Neural cell (in vitro differentiated cells): ENCODE results near the gene TBC1D14. TPM values are rescaled to one million over a fixed set of nuclear protein-coding genes. Genes with fewer than 3 reads are reported as not detected.

Experiments
- H2AFZ ChIP-seq: fragments of 200-600, 300-800 bp; sonication (generic), shearing (Covaris generic); 2 replicates; pipeline ENCODE4 v1.6.0; 2014; ENCODE audit warnings: low read depth, mild to moderate bottlenecking, antibody characterized with exemption, low read length, moderate library complexity
- H3F3A ChIP-seq: fragments of 200-600 bp; shearing (Covaris generic); 2 replicates; pipeline ENCODE4 v1.6.1; 2016; ENCODE audit warnings: mild to moderate bottlenecking, moderate library complexity, mixed read lengths, antibody characterized with exemption, low read length; ENCODE audit not compliant: insufficient read depth, poor library complexity, severe bottlenecking
- H3K27ac ChIP-seq: fragments of 200-600, 300-800 bp; sonication (generic), shearing (Covaris generic); 2 replicates; pipeline ENCODE4 v1.5.1; 2014; ENCODE audit warnings: mild to moderate bottlenecking, low read length, moderate library complexity
- H3K27me3 ChIP-seq: fragments of 300-800, 200-600 bp; sonication (generic), shearing (Covaris generic); 2 replicates; pipeline ENCODE4 v1.6.0; 2014; ENCODE audit warnings: mild to moderate bottlenecking, low read depth, low read length, moderate library complexity; ENCODE audit not compliant: insufficient read depth
- H3K36me3 ChIP-seq: fragments of 300-800, 200-600 bp; sonication (generic), shearing (Covaris generic); 2 replicates; pipeline ENCODE4 v1.5.1; 2014; ENCODE audit warnings: mild to moderate bottlenecking, antibody characterized with exemption, low read length, moderate library complexity; ENCODE audit not compliant: insufficient read depth
- H3K4me2 ChIP-seq: fragments of 300-800, 200-600 bp; sonication (generic), shearing (Covaris generic); 2 replicates; pipeline ENCODE4 v1.6.0; 2014; ENCODE audit warnings: mild to moderate bottlenecking, low read length
- H3K4me3 ChIP-seq: fragments of 300-800, 200-600 bp; sonication (generic), shearing (Covaris generic); 2 replicates; pipeline ENCODE4 v1.5.1; 2014; ENCODE audit warnings: mild to moderate bottlenecking, low read length, moderate library complexity
- H3K79me2 ChIP-seq: fragments of 200-600 bp; shearing (Covaris generic); replicated peaks from 2 replicates; pipeline ENCODE4 v1.6.0; 2014; ENCODE audit warnings: mild to moderate bottlenecking, low read length, moderate library complexity; ENCODE audit not compliant: insufficient read depth
- H3K9ac ChIP-seq: fragments of 300-800, 200-600 bp; sonication (generic), shearing (Covaris generic); 2 replicates; pipeline ENCODE4 v1.6.1; 2016; ENCODE audit warnings: mild to moderate bottlenecking, low read length, mixed read lengths
- H3K9me2 ChIP-seq: fragments of 200-600 bp; shearing (Covaris generic); 2 replicates; pipeline ENCODE4 v1.6.1; 2016; ENCODE audit warnings: mild to moderate bottlenecking, low read length, mixed read lengths; ENCODE audit not compliant: insufficient read depth
- H3K9me3 ChIP-seq: fragments of 200-600, 300-800 bp; sonication (generic), shearing (Covaris generic); 2 replicates; pipeline ENCODE4 v1.6.1; 2016; ENCODE audit warnings: mild to moderate bottlenecking, mixed run types, low read length, moderate library complexity, mixed read lengths
- H4K20me1 ChIP-seq: fragments of 200-600 bp; shearing (Covaris generic); 2 replicates; pipeline ENCODE4 v1.6.1; 2016; ENCODE audit warnings: mild to moderate bottlenecking, mixed run types; ENCODE audit not compliant: insufficient read depth
- CTCF ChIP-seq: fragments of 450-650 bp; IDR thresholded peaks from 2 replicates; pipeline ENCODE4 v1.5.1; 2014; ENCODE audit warnings: antibody characterized with exemption, mild to moderate bottlenecking, moderate library complexity; ENCODE audit not compliant: poor library complexity, severe bottlenecking
- EP300 ChIP-seq: fragments of 450-650 bp; conservative IDR thresholded peaks from 2 replicates; pipeline ENCODE4 v1.6.1; 2014; ENCODE audit warnings: antibody characterized with exemption, mild to moderate bottlenecking, moderate library complexity; ENCODE audit not compliant: poor library complexity, severe bottlenecking
- EZH2 ChIP-seq: fragments of 200-600, 300-800 bp; shearing (Covaris generic), sonication (generic); IDR thresholded peaks from 2 replicates; pipeline ENCODE4 v1.6.1; 2014; ENCODE audit warnings: antibody characterized with exemption, low read length, borderline replicate concordance, mild to moderate bottlenecking; ENCODE audit not compliant: insufficient read depth, poor library complexity, severe bottlenecking
- MXI1 ChIP-seq: fragments of 450-650 bp; conservative IDR thresholded peaks from 2 replicates; pipeline ENCODE4 v1.6.1; 2014; ENCODE audit warnings: antibody characterized with exemption, mild to moderate bottlenecking; ENCODE audit not compliant: poor library complexity, severe bottlenecking
- POLR2AphosphoS5 ChIP-seq: IDR thresholded peaks from 2 replicates; pipeline ENCODE4 v1.6.1; 2012
- RAD21 ChIP-seq: fragments of 450-650 bp; conservative IDR thresholded peaks from 2 replicates; pipeline ENCODE4 v1.6.1; 2014; ENCODE audit warnings: antibody characterized with exemption, mild to moderate bottlenecking, moderate library complexity
- REST ChIP-seq: IDR thresholded peaks from 2 replicates; pipeline ENCODE4 v1.6.1; 2012; ENCODE audit warnings: borderline replicate concordance
- SMC3 ChIP-seq: fragments of 450-650 bp; conservative IDR thresholded peaks from 2 replicates; pipeline ENCODE4 v1.6.1; 2014; ENCODE audit warnings: antibody characterized with exemption, mild to moderate bottlenecking, moderate library complexity; ENCODE audit not compliant: poor library complexity
- TAF1 ChIP-seq: IDR thresholded peaks from 2 replicates; pipeline ENCODE4 v1.6.1; 2012; ENCODE audit warnings: low read depth
- polyA plus RNA-seq: library from polyadenylated mRNA; depleted of rRNA; stranded (reverse); fragments of >200 nt; gene quantifications from 2 replicates; pipeline ENCODE4 v1.2.3, GENCODE V29; 2014

Gene TBC1D14
- polyA plus RNA-seq, 1 donor from 2014 or later, result 125 TPM

GRCh38 chr4:6984612-6985425 lies 75.2 kb downstream of the TBC1D14 start:
- Histone ChIP-seq H3K36me3 (no peaks in the 10 kb centered on the region), H3K4me3 (peak overlapping the region; percentile 99), H4K20me1 (no peaks in the 10 kb centered on the region), H3K79me2 (peaks cover 22% of the 10 kb centered on the region), H3F3A (no peaks in the 10 kb centered on the region), H3K27me3 (no peaks in the 10 kb centered on the region), H3K9me3 (no peaks in the 10 kb centered on the region), H2AFZ (no peak overlapping the region), H3K9ac (no peak overlapping the region), H3K4me2 (no peak overlapping the region), H3K27ac (no peak overlapping the region), H3K9me2 (no peaks in the 10 kb centered on the region)
- no peak for TF ChIP-seq EZH2
- TF ChIP-seq POLR2AphosphoS5, result no peak
- no peak for TF ChIP-seq SMC3
- TF ChIP-seq MXI1, result no peak
- TF ChIP-seq CTCF, result no peak
- no peak for TF ChIP-seq TAF1
- no peak for TF ChIP-seq EP300
- no peak for TF ChIP-seq RAD21
- no peak for TF ChIP-seq REST

- H2AFZ ChIP-seq, result peak overlapping the region; percentile 80
- no peaks in the 10 kb centered on the region for H3K9me2 ChIP-seq
- H3K79me2 ChIP-seq, result peaks cover 36% of the 10 kb centered on the region
Measured at GRCh38 chr4:6986072-6986780, 76.6 kb downstream of the TBC1D14 start.

More at GRCh38 chr4:6986072-6986780, 76.6 kb downstream of the TBC1D14 start:
- Histone ChIP-seq H3K4me2 (peak overlapping the region; percentile 70), H3F3A (no peaks in the 10 kb centered on the region), H3K9me3 (no peaks in the 10 kb centered on the region), H4K20me1 (no peaks in the 10 kb centered on the region), H3K4me3 (peak overlapping the region; percentile 99), H3K27me3 (no peaks in the 10 kb centered on the region), H3K27ac (peak overlapping the region; percentile 53), H3K36me3 (no peaks in the 10 kb centered on the region), H3K9ac (peak overlapping the region; percentile 92)
- peak; percentile 39 for TF ChIP-seq TAF1
- TF ChIP-seq EZH2, result no peak
- TF ChIP-seq RAD21, result peak; percentile 1
- TF ChIP-seq EP300, result no peak
- TF ChIP-seq REST, result no peak
- no peak for TF ChIP-seq MXI1
